ENCODE measurements around the gene KCNIP3.

Gene KCNIP3

DNA sequence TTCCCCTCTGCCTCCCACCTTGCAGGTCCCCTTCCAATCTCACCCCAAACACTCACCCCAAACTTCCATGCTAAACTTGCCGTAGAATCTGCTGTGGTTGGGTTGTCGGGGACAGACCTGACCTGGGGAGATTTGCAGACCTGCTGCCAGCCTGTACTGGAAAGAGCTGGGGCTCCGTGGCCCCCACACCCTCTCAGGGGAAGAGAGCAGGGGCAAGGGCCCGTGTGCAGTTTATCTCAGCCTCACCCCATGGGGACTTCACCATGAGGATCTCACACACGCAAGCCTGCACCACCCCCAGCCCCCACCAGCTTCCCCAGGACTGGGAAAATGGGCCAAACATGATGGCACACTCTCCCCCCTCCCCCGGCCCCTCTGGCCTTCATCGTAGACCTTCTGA, 30.7 kb downstream of the KCNIP3 start:
- no peak for DNase-seq (ENCODE audit: low read depth)

DNA sequence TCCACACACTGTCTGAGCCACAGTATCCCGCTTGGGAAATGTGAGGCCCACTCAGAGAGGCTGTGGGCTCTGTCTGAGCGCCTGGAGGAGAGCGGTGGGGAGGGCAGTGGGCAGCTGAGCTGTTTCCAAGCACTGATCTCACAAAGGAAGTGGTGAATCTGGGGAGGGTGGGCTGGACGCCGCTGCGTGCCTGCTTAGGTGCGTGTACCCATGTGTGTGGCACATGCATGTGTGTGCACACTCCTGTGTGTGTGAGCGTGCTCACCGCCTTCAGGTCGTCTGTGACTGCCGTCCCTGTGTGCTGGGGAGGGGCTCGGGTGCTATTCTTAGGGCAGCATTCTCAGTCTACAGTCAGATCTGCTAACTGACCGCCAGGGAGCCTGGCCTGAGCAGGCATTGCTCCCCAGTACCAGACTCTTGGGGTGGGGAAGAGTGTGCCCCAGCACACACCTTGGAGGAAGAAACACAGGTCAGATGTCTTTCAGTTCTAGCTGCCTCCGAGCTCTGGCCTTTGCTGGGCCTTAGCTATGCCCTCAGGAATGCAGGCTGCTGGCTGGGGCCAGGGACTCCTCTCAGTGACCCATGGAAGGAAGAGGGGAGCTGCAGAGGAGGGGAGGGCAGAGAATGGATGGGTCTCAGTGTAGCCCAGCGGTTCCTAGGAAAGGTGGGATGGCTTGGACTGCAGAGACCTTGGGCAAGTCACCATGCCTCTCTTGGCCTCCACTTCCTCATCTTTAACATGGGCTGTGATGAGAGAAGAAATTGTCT, 31.4 kb downstream of the KCNIP3 start:
- DNase-seq (ENCODE audit: low read depth): peak; percentile 54

GRCh38 chr2:95329401-95329800, 32.3 kb downstream of the KCNIP3 start:
- DNase-seq (ENCODE audit: low read depth): no peak

- peak; percentile 42 for DNase-seq (ENCODE audit: low read depth)
Measured at GRCh38 chr2:95329891-95330793, 33.0 kb downstream of the KCNIP3 start.

DNA sequence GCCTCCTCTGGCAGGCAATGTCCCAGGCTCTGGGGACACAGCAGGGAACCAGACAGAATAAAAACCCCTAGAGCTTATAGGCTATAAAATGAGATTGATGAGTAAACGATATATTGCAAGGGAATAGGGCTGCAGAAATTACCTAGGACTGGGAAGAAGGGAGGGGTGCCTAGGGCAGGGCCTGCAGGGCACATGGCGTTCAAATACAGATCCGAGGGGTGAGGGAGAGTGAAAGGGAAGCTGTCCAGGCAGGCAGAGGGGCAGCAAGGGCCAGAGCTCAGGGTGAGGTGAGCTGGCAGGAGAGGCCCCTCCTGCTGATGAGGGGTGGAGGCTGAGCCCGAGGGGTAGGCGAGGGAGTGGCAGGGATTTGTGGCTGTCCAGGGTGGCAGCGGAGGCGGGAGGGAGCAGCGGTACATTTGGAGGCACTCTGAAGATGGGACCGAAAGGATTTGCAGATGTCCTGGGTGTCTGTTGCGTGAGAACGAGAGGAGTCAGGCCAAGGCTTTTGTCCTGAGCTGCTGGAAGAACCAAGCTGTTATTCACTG, 33.7 kb downstream of the KCNIP3 start:
- DNase-seq (ENCODE audit: low read depth): no peak

GRCh38 chr2:95331606-95332005, 34.5 kb downstream of the KCNIP3 start:
- no peak for DNase-seq (ENCODE audit: low read depth)

- no peak for DNase-seq (ENCODE audit: low read depth)
Measured at GRCh38 chr2:95332036-95332435, 34.9 kb downstream of the KCNIP3 start.

- no peak for DNase-seq (ENCODE audit: low read depth)
Measured at GRCh38 chr2:95333056-95333455, 35.9 kb downstream of the KCNIP3 start.

DNA sequence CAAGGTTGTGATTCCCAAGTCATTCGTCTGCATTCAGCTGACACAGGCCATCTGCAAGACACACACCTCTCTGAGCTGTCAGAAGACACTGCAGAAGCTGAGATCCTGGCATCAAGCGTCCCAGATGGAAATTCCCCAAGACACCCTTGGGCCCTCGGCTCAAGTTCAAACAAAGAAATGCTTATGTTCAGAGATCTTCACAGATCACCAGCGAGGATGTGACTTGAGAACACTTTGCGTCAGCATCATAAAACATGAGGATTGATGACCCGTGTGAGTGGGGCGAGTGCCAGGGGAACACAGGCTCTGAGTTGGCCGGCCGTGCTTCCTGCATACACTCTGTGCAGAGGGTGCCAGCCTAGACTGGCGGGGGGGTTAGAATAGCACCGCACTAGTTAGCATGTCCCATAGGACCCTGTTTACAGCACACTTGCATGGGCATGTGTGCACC, 36.8 kb downstream of the KCNIP3 start:
- peak; percentile 99 for DNase-seq (ENCODE audit: low read depth)

GRCh38 chr2:95334916-95335641, 37.9 kb downstream of the KCNIP3 start:
- peak; percentile 88 for DNase-seq (ENCODE audit: low read depth)

DNA sequence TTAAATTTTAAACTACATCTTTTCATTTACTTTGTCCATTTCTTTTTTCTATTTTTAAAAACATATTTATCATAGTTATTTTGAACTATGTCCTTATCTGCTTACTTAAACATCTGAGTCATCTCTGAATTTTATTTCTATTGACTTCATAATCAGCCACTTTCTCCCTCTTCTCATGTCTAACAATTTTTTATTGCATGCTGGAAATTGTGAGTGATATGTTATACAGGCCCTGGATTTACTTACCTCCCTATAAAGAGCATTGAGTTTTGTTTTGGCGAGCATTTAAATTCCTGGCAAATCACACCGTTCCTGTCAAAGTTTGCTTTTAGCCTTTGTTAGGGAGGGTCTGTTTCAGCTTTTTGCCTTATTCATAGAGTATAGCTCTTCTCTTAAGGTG, 39.3 kb downstream of the KCNIP3 start:
- DNase-seq (ENCODE audit: low read depth): no peak

GRCh38 chr2:95337829-95338228, 40.7 kb downstream of the KCNIP3 start:
- no peak for DNase-seq (ENCODE audit: low read depth)

- DNase-seq (ENCODE audit: low read depth): no peak
Measured at GRCh38 chr2:95342556-95343320, 45.6 kb downstream of the KCNIP3 start.

- no peak for DNase-seq (ENCODE audit: low read depth)
Measured at GRCh38 chr2:95343429-95344214, 46.5 kb downstream of the KCNIP3 start.

GRCh38 chr2:95344215-95344583, 47.1 kb downstream of the KCNIP3 start:
- no peak for DNase-seq (ENCODE audit: low read depth)

- no peak for DNase-seq (ENCODE audit: low read depth)
Measured at GRCh38 chr2:95344656-95345055, 47.5 kb downstream of the KCNIP3 start.

- no peak for DNase-seq (ENCODE audit: low read depth)
Measured at GRCh38 chr2:95345081-95345562, 48.0 kb downstream of the KCNIP3 start.

DNA sequence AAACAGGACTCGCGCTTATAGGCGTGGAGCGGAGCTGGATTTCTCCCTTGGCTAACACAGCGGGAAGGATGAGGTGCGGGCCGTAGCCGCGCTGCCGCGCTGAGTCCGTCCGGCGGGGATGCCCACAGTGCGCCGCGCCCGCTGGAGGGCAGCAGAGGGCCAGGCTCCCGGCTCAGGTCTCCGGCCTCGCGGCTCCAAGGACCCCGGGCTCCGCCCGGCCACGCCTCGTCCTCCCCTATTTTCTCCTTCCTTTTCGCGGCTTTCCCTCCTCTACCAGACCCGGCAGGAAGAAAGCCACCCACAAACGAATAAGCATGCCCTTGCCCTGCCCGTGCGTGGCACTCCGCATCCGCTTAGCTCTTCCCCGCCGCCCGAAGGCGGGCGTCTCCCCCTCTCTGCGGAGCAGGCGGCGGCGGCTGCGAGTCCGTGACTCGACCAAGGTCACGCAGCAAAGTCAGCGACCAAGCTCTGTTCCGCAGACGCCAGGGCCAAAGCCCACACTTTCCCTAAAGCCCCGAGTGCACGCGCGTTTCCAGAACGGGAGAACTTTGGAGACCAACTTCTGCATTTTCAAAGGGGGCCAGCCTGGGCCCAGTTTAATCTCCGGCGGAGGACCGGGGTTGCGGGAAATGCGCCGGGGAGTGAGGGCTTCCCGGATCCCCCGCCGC, 48.5 kb downstream of the KCNIP3 start:
- peak; percentile 87 for DNase-seq (ENCODE audit: low read depth)

DNA sequence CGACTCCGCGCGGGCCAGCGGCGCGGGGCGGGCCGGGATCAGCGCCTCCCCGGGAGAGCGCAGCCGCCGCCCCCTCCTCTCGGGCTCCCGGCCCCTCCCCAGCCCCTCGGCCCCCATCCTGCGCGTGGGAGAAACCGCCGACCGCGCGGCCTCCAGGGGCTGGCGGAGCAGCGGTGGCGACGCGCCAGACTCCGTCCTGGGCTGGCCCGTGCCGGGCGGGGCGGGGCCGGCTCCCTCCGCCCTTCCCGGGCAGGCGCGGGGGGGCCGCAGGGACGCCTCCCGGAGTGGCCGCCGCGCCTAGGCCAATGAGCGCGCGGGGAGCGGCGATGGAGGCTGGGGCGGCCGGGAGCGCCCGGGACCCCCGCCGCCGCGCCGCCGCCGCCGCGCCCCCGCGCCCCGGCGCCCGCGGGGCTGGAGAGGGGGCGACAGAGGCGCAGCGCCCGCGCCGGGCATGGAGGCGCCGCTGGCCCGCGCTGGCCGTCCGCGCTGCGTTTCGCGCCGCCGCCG, 49.1 kb downstream of the KCNIP3 start:
- peak; percentile 77 for DNase-seq (ENCODE audit: low read depth)

All from EH (cell line).